ENCODE results near the gene FRMD1. TPM values are rescaled to one million over a fixed set of nuclear protein-coding genes. Genes with fewer than 3 reads are reported as not detected.
A peak's percentile ranks its signal among the peaks of the same experiment; 100 is the strongest.

The FRMD1 gene
- polyA plus RNA-seq (2013, experiment 1 of 2), result 0.04 TPM
- polyA plus RNA-seq (2013, experiment 2 of 2), result 0.03 TPM

- Histone ChIP-seq H4K5ac (ENCODE audit: low read length) (no peak within 1 kb of the TSS), H2BK5ac (ENCODE audit: low read length) (no peak within 1 kb of the TSS), H3K18ac (ENCODE audit: low read length) (no peak within 1 kb of the TSS), H3K4me2 (ENCODE audit: low read length) (no peak within 1 kb of the TSS), H3K79me2 (ENCODE audit: control insufficient read depth, insufficient read depth, low read length) (no peaks in the 10 kb centered on the region), H3K27ac (ENCODE audit: low read depth, low read length) (no peak within 1 kb of the TSS), H3K27me3 (ENCODE audit: insufficient read depth, low read length, poor library complexity) (no peaks in the 10 kb centered on the region), H3K56ac (ENCODE audit: low read length) (no peak within 1 kb of the TSS), H3K4me3 (ENCODE audit: low read length) (no peak within 1 kb of the TSS), H3K79me1 (ENCODE audit: low read length) (no peaks in the 10 kb centered on the region), H2AK5ac (ENCODE audit: low read length) (no peak within 1 kb of the TSS), H3K4ac (ENCODE audit: low read depth, low read length) (no peak within 1 kb of the TSS), H3K9ac (ENCODE audit: low read length) (no peak within 1 kb of the TSS), H3K23ac (ENCODE audit: low read length) (no peak within 1 kb of the TSS), H3K4me1 (ENCODE audit: control insufficient read depth, low read depth, low read length) (no peaks in the 10 kb centered on the region), H2BK15ac (replicated peaks; ENCODE audit: low read depth) (no peak within 1 kb of the TSS), H4K8ac (ENCODE audit: low read depth, low read length) (no peak within 1 kb of the TSS), H2BK120ac (ENCODE audit: low read depth, low read length) (no peak within 1 kb of the TSS), H3K36me3 (ENCODE audit: control insufficient read depth, insufficient read depth, low read length) (no peaks in the 10 kb centered on the region)
- WGBS (ENCODE audit: extremely low coverage, insufficient coverage, low lambda C conversion rate), result no CpG with 5 or more reads among the region's 21 CpGs
- DNase-seq, result no peak
These were observed at the start of gene FRMD1 for GRCh38 chr6:168078943-168079405. Gene FRMD1, minus strand, starts transcription at chr6:168079212. Its CDS starts 118 bp downstream, at chr6:168079094.

GRCh38 chr6:168128006-168128630, 49.1 kb upstream of the FRMD1 start:
- DNase-seq, result no peak
- Histone ChIP-seq H3K79me2 (ENCODE audit: control insufficient read depth, insufficient read depth, low read length) (no peaks in the 10 kb centered on the region), H4K8ac (ENCODE audit: low read depth, low read length) (no peak overlapping the region), H3K4me3 (ENCODE audit: low read length) (no peak overlapping the region), H3K4me1 (ENCODE audit: control insufficient read depth, low read depth, low read length) (peaks cover 14% of the 10 kb centered on the region), H3K27me3 (ENCODE audit: insufficient read depth, low read length, poor library complexity) (no peaks in the 10 kb centered on the region), H3K27ac (ENCODE audit: low read depth, low read length) (no peak overlapping the region), H2BK5ac (ENCODE audit: low read length) (no peak overlapping the region), H3K9ac (ENCODE audit: low read length) (no peak overlapping the region), H3K4ac (ENCODE audit: low read depth, low read length) (no peak overlapping the region), H4K5ac (ENCODE audit: low read length) (no peak overlapping the region), H3K56ac (ENCODE audit: low read length) (no peak overlapping the region), H3K23ac (ENCODE audit: low read length) (no peak overlapping the region), H2AK5ac (ENCODE audit: low read length) (no peak overlapping the region), H3K79me1 (ENCODE audit: low read length) (no peaks in the 10 kb centered on the region), H3K18ac (ENCODE audit: low read length) (no peak overlapping the region), H2BK15ac (replicated peaks; ENCODE audit: low read depth) (no peak overlapping the region), H3K36me3 (ENCODE audit: control insufficient read depth, insufficient read depth, low read length) (no peaks in the 10 kb centered on the region), H2BK120ac (ENCODE audit: low read depth, low read length) (no peak overlapping the region), H3K4me2 (ENCODE audit: low read length) (no peak overlapping the region)
- no CpG with 5 or more reads among the region's 19 CpGs for WGBS (ENCODE audit: extremely low coverage, insufficient coverage, low lambda C conversion rate)

- Histone ChIP-seq H4K8ac (ENCODE audit: low read depth, low read length) (no peak overlapping the region), H3K23ac (ENCODE audit: low read length) (no peak overlapping the region), H2BK120ac (ENCODE audit: low read depth, low read length) (no peak overlapping the region), H3K27ac (ENCODE audit: low read depth, low read length) (no peak overlapping the region), H2BK15ac (replicated peaks; ENCODE audit: low read depth) (no peak overlapping the region), H3K4me3 (ENCODE audit: low read length) (no peak overlapping the region), H4K5ac (ENCODE audit: low read length) (no peak overlapping the region), H3K79me2 (ENCODE audit: control insufficient read depth, insufficient read depth, low read length) (no peaks in the 10 kb centered on the region), H3K27me3 (ENCODE audit: insufficient read depth, low read length, poor library complexity) (no peaks in the 10 kb centered on the region), H3K4me1 (ENCODE audit: control insufficient read depth, low read depth, low read length) (peaks cover 12% of the 10 kb centered on the region), H2BK5ac (ENCODE audit: low read length) (no peak overlapping the region), H3K4ac (ENCODE audit: low read depth, low read length) (no peak overlapping the region), H3K56ac (ENCODE audit: low read length) (no peak overlapping the region), H3K18ac (ENCODE audit: low read length) (no peak overlapping the region), H3K36me3 (ENCODE audit: control insufficient read depth, insufficient read depth, low read length) (no peaks in the 10 kb centered on the region), H3K9ac (ENCODE audit: low read length) (no peak overlapping the region), H3K4me2 (ENCODE audit: low read length) (no peak overlapping the region), H2AK5ac (ENCODE audit: low read length) (no peak overlapping the region), H3K79me1 (ENCODE audit: low read length) (no peaks in the 10 kb centered on the region)
- DNase-seq, result no peak
- WGBS (ENCODE audit: extremely low coverage, insufficient coverage, low lambda C conversion rate), result no CpG with 5 or more reads among the region's 10 CpGs
These were observed 48.4 kb upstream of the FRMD1 start for GRCh38 chr6:168127384-168127868.

GRCh38 chr6:168126566-168127383, 47.8 kb upstream of the FRMD1 start:
- Histone ChIP-seq H2BK15ac (replicated peaks; ENCODE audit: low read depth) (no peak overlapping the region), H3K27ac (ENCODE audit: low read depth, low read length) (no peak overlapping the region), H3K4me1 (ENCODE audit: control insufficient read depth, low read depth, low read length) (peaks cover 7% of the 10 kb centered on the region), H3K27me3 (ENCODE audit: insufficient read depth, low read length, poor library complexity) (no peaks in the 10 kb centered on the region), H4K8ac (ENCODE audit: low read depth, low read length) (no peak overlapping the region), H2BK5ac (ENCODE audit: low read length) (no peak overlapping the region), H3K79me1 (ENCODE audit: low read length) (no peaks in the 10 kb centered on the region), H3K9ac (ENCODE audit: low read length) (no peak overlapping the region), H3K79me2 (ENCODE audit: control insufficient read depth, insufficient read depth, low read length) (no peaks in the 10 kb centered on the region), H2BK120ac (ENCODE audit: low read depth, low read length) (no peak overlapping the region), H3K18ac (ENCODE audit: low read length) (no peak overlapping the region), H3K4ac (ENCODE audit: low read depth, low read length) (no peak overlapping the region), H3K23ac (ENCODE audit: low read length) (no peak overlapping the region), H3K56ac (ENCODE audit: low read length) (no peak overlapping the region), H4K5ac (ENCODE audit: low read length) (no peak overlapping the region), H3K36me3 (ENCODE audit: control insufficient read depth, insufficient read depth, low read length) (no peaks in the 10 kb centered on the region), H2AK5ac (ENCODE audit: low read length) (no peak overlapping the region), H3K4me2 (ENCODE audit: low read length) (no peak overlapping the region), H3K4me3 (ENCODE audit: low read length) (no peak overlapping the region)
- WGBS (ENCODE audit: extremely low coverage, insufficient coverage, low lambda C conversion rate), result no CpG with 5 or more reads among the region's 22 CpGs
- no peak for DNase-seq

GRCh38 chr6:168125429-168126001, 46.5 kb upstream of the FRMD1 start:
- H4K8ac ChIP-seq (ENCODE audit: low read depth, low read length), result no peak overlapping the region
- no peak overlapping the region for H3K4ac ChIP-seq (ENCODE audit: low read depth, low read length)
- H3K18ac ChIP-seq (ENCODE audit: low read length), result no peak overlapping the region
- no peak overlapping the region for H3K9ac ChIP-seq (ENCODE audit: low read length)
- H3K4me2 ChIP-seq (ENCODE audit: low read length), result no peak overlapping the region
- H3K4me3 ChIP-seq (ENCODE audit: low read length), result no peak overlapping the region
- peak; percentile 53 for DNase-seq
- peaks cover 5% of the 10 kb centered on the region for H3K4me1 ChIP-seq (ENCODE audit: control insufficient read depth, low read depth, low read length)
- H2AK5ac ChIP-seq (ENCODE audit: low read length), result no peak overlapping the region
- H2BK15ac ChIP-seq (replicated peaks; ENCODE audit: low read depth), result no peak overlapping the region
- H3K79me1 ChIP-seq (ENCODE audit: low read length), result no peaks in the 10 kb centered on the region
- no CpG with 5 or more reads among the region's 22 CpGs for WGBS (ENCODE audit: extremely low coverage, insufficient coverage, low lambda C conversion rate)
- H3K79me2 ChIP-seq (ENCODE audit: control insufficient read depth, insufficient read depth, low read length), result no peaks in the 10 kb centered on the region
- no peak overlapping the region for H2BK120ac ChIP-seq (ENCODE audit: low read depth, low read length)
- H2BK5ac ChIP-seq (ENCODE audit: low read length), result no peak overlapping the region
- H3K23ac ChIP-seq (ENCODE audit: low read length), result no peak overlapping the region
- H4K5ac ChIP-seq (ENCODE audit: low read length), result no peak overlapping the region
- no peak overlapping the region for H3K27ac ChIP-seq (ENCODE audit: low read depth, low read length)
- H3K56ac ChIP-seq (ENCODE audit: low read length), result no peak overlapping the region
- no peaks in the 10 kb centered on the region for H3K36me3 ChIP-seq (ENCODE audit: control insufficient read depth, insufficient read depth, low read length)
- H3K27me3 ChIP-seq (ENCODE audit: insufficient read depth, low read length, poor library complexity), result no peaks in the 10 kb centered on the region
